Neural progenitor cell (in vitro differentiated cells): ENCODE results near the gene PSMD13.

Experiments
- CTCF ChIP-seq: fragments of 200-600 bp; sonication (generic); IDR thresholded peaks from 2 replicates; pipeline ENCODE4 v1.5.1; 2017; ENCODE audit warnings: antibody characterized with exemption, mild to moderate bottlenecking
- EZH2 ChIP-seq: fragments of 200-600 bp; sonication (generic); IDR thresholded peaks from 2 replicates; pipeline ENCODE4 v1.6.1; 2017; ENCODE audit warnings: antibody characterized with exemption, mild to moderate bottlenecking, moderate library complexity
- EZH2phosphoT487 ChIP-seq: fragments of 200-600 bp; sonication (generic); IDR thresholded peaks from 2 replicates; pipeline ENCODE4 v1.6.1; 2017; ENCODE audit warnings: antibody characterized with exemption

DNA sequence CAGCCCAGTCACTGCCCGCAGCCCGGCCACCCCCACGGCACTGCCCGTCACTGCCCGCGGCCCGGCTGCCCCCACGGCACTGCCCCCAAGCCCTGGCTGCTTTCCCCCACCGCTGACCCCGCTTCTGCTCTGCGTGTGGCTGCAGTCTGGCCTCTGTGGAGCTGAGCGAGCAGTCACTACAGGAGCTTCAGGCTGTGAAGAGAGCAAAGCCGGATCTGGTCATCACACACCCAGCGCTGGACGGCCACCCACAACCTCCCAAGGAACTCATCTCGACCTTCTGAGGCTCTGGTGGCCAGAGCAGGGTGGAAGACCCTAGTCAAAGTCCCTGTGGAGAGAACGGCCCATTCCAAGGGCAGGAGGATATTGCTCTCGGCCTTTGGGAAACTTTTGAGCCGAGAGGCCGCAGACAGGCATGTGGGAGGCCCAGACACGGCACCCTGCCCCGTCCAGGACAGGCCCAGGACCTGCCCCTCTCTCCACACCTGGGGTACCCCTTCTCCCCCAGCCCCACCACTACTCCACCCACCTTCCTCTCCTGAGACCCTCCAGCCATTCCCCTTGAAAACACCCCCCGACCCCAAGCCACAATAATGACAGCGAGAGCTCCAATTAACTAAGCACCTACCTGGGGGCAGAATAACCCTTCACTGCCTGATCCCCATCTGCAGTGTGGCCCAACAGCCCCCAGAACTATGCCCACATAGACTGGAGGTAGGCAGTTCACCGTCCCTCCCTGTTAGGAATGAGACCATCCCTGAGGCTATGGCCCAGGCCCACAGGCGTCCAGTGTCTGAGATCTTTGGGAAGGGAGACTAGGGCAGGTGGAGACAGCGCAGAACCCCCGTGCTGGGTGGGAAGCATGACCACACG, 48.5 kb downstream of the PSMD13 start:
- no peak for TF ChIP-seq CTCF
- no peak for TF ChIP-seq EZH2
- TF ChIP-seq EZH2phosphoT487, result no peak
